Brain microvascular endothelial cell (primary cell): ENCODE data around the gene KRTAP1-5.

ENCODE experiments used
- DNase-seq: peaks from one replicate; pipeline ENCODE4 v3.0.0-alpha.2; 2020
- H3K27ac ChIP-seq: fragments of 250-450 bp; sonication (Bioruptor Pico); 2 replicates; pipeline ENCODE4 v1.5.1; 2020; ENCODE audit warnings: mild to moderate bottlenecking, moderate library complexity
- H3K27me3 ChIP-seq: fragments of 250-450 bp; sonication (Bioruptor Pico); replicated peaks from 2 replicates; pipeline ENCODE4 v1.5.1; 2020; ENCODE audit warnings: mild to moderate bottlenecking
- H3K36me3 ChIP-seq: fragments of 250-450 bp; sonication (Bioruptor Pico); replicated peaks from 2 replicates; pipeline ENCODE4 v1.5.1; 2020; ENCODE audit warnings: mild to moderate bottlenecking
- H3K4me3 ChIP-seq: 2 replicates; pipeline ENCODE4 v1.5.1; 2011; ENCODE audit warnings: low read depth, mild to moderate bottlenecking, control low read depth, low read length, moderate library complexity
- CTCF ChIP-seq: IDR thresholded peaks from 2 replicates; pipeline ENCODE4 v1.5.1; 2011; ENCODE audit warnings: low read depth, mild to moderate bottlenecking, moderate library complexity, low read length, control low read depth, inconsistent platforms; ENCODE audit errors: missing control alignments
- in situ Hi-C: cut with HindIII; loops from 2 replicates; pipeline ENCODE4 v1.10.0; 2017; ENCODE audit warnings: low sequenced_read_pairs, low pct_ligation_motif_present

The KRTAP1-5 gene

GRCh38 chr17:41026715-41027471 is at the start of gene KRTAP1-5:
TSS of gene KRTAP1-5 (minus strand) at chr17:41027208. CDS start at chr17:41027155, 53 bp downstream.
- Histone ChIP-seq H3K4me3 (no peak within 1 kb of the TSS), H3K27me3 (no peaks in the 10 kb centered on the region), H3K27ac (no peak within 1 kb of the TSS), H3K36me3 (no peaks in the 10 kb centered on the region)
- in situ Hi-C loops, result no loop called here
- DNase-seq, result peak; percentile 10
- TF ChIP-seq CTCF, result no peak

GRCh38 chr17:41076788-41077187 is 49.8 kb upstream of the KRTAP1-5 start:
- no peak for TF ChIP-seq CTCF
- Histone ChIP-seq H3K27me3 (no peaks in the 10 kb centered on the region), H3K4me3 (no peak overlapping the region), H3K36me3 (no peaks in the 10 kb centered on the region), H3K27ac (no peak overlapping the region)
- in situ Hi-C loops, result no loop called here
- no peak for DNase-seq

- no peak for DNase-seq
- no peaks in the 10 kb centered on the region for H3K36me3 ChIP-seq
- in situ Hi-C loops, result no loop called here
- H3K4me3 ChIP-seq, result no peak overlapping the region
- no peak overlapping the region for H3K27ac ChIP-seq
- H3K27me3 ChIP-seq, result no peaks in the 10 kb centered on the region
- no peak for TF ChIP-seq CTCF
Observed at GRCh38 chr17:41073676-41074075, 46.7 kb upstream of the KRTAP1-5 start.

- Histone ChIP-seq H3K27me3 (no peaks in the 10 kb centered on the region), H3K4me3 (no peak overlapping the region), H3K27ac (no peak overlapping the region), H3K36me3 (no peaks in the 10 kb centered on the region)
- DNase-seq, result no peak
- in situ Hi-C loops, result no loop called here
- no peak for TF ChIP-seq CTCF
Observed at GRCh38 chr17:41071606-41072360, 44.8 kb upstream of the KRTAP1-5 start.

- H3K27me3 ChIP-seq, result no peaks in the 10 kb centered on the region
- H3K36me3 ChIP-seq, result no peaks in the 10 kb centered on the region
- H3K4me3 ChIP-seq, result no peak overlapping the region
- no peak for DNase-seq
- no peak for TF ChIP-seq CTCF
- H3K27ac ChIP-seq, result no peak overlapping the region
- in situ Hi-C loops, result no loop called here
Observed at GRCh38 chr17:41069031-41069430, 42.0 kb upstream of the KRTAP1-5 start.

- no peaks in the 10 kb centered on the region for H3K27me3 ChIP-seq
- H3K27ac ChIP-seq, result no peak overlapping the region
- H3K36me3 ChIP-seq, result no peaks in the 10 kb centered on the region
- TF ChIP-seq CTCF, result no peak
- no peak for DNase-seq
- in situ Hi-C loops, result no loop called here
- H3K4me3 ChIP-seq, result no peak overlapping the region
Observed at GRCh38 chr17:41067281-41067680, 40.3 kb upstream of the KRTAP1-5 start.
